HepG2 (cell line): ENCODE results near the gene IL32. TPM values are rescaled to one million over a fixed set of nuclear protein-coding genes. Genes with fewer than 3 reads are reported as not detected.
A peak's percentile ranks its signal among the peaks of the same experiment; 100 is the strongest.

Experiments used
- AKNA ChIP-seq: sonication (generic); formaldehyde crosslinking; IDR thresholded peaks from 2 replicates; pipeline ENCODE4 v1.4.0; 2020; ENCODE audit warnings: missing genetic modification reagents, borderline replicate concordance
- ASH2L ChIP-seq: fragments of 300-600, 200-600 bp; sonication (generic); IDR thresholded peaks from 2 replicates; pipeline ENCODE4 v1.7.0; 2017; ENCODE audit warnings: low read depth, mild to moderate bottlenecking, moderate library complexity, mixed read lengths, low read length; ENCODE audit not compliant: insufficient read length
- DPF2 ChIP-seq: sonication (generic); formaldehyde crosslinking; IDR thresholded peaks from 2 replicates; pipeline ENCODE4 v1.4.0; 2020; ENCODE audit warnings: mild to moderate bottlenecking, low read depth, missing genetic modification reagents, borderline replicate concordance
- GABPB1 ChIP-seq: IDR thresholded peaks from 2 replicates; pipeline ENCODE4 v1.6.1; 2016; ENCODE audit warnings: mild to moderate bottlenecking, missing genetic modification reagents, moderate library complexity, missing compliant biosample characterization
- GATA4 ChIP-seq: sonication (generic); IDR thresholded peaks from 2 replicates; pipeline ENCODE4 v1.6.1; 2016; ENCODE audit warnings: antibody characterized with exemption, low read depth, borderline replicate concordance
- GATAD1 ChIP-seq: IDR thresholded peaks from 2 replicates; pipeline ENCODE4 v1.6.1; 2016; ENCODE audit warnings: missing genetic modification reagents, missing compliant biosample characterization
- GPBP1L1 ChIP-seq: sonication (generic); formaldehyde crosslinking; IDR thresholded peaks from 2 replicates; pipeline ENCODE4 v1.5.0; 2020; ENCODE audit warnings: mild to moderate bottlenecking, missing genetic modification reagents
- HMGA1 ChIP-seq: sonication (generic); formaldehyde crosslinking; conservative IDR thresholded peaks from 2 replicates; pipeline ENCODE4 v1.4.0; 2020; ENCODE audit warnings: missing genetic modification reagents
- HOXA3 ChIP-seq: sonication (generic); formaldehyde crosslinking; IDR thresholded peaks from 2 replicates; pipeline ENCODE4 v1.5.0; 2020; ENCODE audit warnings: missing genetic modification reagents
- KDM4B ChIP-seq: sonication (generic); formaldehyde crosslinking; IDR thresholded peaks from 2 replicates; pipeline ENCODE4 v1.4.0; 2020; ENCODE audit warnings: missing genetic modification reagents
- KLF16 ChIP-seq, 2 experiments: sonication (generic) in 1 of 2; formaldehyde crosslinking in 1 of 2; IDR thresholded peaks; 2 replicates each; pipeline versions ENCODE4 v1.6.1 to v1.8.0; 2016 to 2023; ENCODE audit warnings: missing genetic modification reagents in 2 of 2, missing compliant biosample characterization in 1 of 2
- RFX3 ChIP-seq: IDR thresholded peaks from 2 replicates; pipeline ENCODE4 v1.6.1; 2016; ENCODE audit warnings: missing biosample characterization, missing genetic modification reagents
- RXRA ChIP-seq: sonication (generic); formaldehyde crosslinking; IDR thresholded peaks from 2 replicates; pipeline ENCODE4 v1.5.1; 2020; ENCODE audit warnings: missing genetic modification reagents
- SRY ChIP-seq: sonication (generic); formaldehyde crosslinking; IDR thresholded peaks from 2 replicates; pipeline ENCODE4 v1.8.0; 2022; ENCODE audit warnings: mild to moderate bottlenecking, missing genetic modification reagents
- TAF1 ChIP-seq: sonication (generic); formaldehyde crosslinking; IDR thresholded peaks from 2 replicates; pipeline ENCODE4 v1.4.0; 2020; ENCODE audit warnings: missing genetic modification reagents
- XRCC5 ChIP-seq: fragments of 200-400 bp; formaldehyde crosslinking; optimal IDR thresholded peaks from 2 replicates; pipeline ENCODE3; 2017; ENCODE audit warnings: mild to moderate bottlenecking, low read length
- ZFX ChIP-seq: sonication (generic); formaldehyde crosslinking; IDR thresholded peaks from 2 replicates; pipeline ENCODE4 v1.4.0; 2020; ENCODE audit warnings: mild to moderate bottlenecking, low read depth, missing genetic modification reagents, moderate library complexity
- ZGPAT ChIP-seq: IDR thresholded peaks from 2 replicates; pipeline ENCODE4 v1.6.1; 2016; ENCODE audit warnings: mild to moderate bottlenecking
- ZNF335 ChIP-seq: sonication (generic); formaldehyde crosslinking; IDR thresholded peaks from 2 replicates; pipeline ENCODE4 v1.4.0; 2020; ENCODE audit warnings: missing genetic modification reagents
- ZNF552 ChIP-seq: sonication (generic); formaldehyde crosslinking; IDR thresholded peaks from 2 replicates; pipeline ENCODE4 v1.9.0; 2022; ENCODE audit warnings: missing genetic modification reagents, mild to moderate bottlenecking, borderline replicate concordance
- ZNF562 ChIP-seq: sonication (generic); formaldehyde crosslinking; IDR thresholded peaks from 2 replicates; pipeline ENCODE4 v1.8.0; 2022; ENCODE audit warnings: missing genetic modification reagents, borderline replicate concordance
- ZNF563 ChIP-seq: sonication (generic); formaldehyde crosslinking; IDR thresholded peaks from 2 replicates; pipeline ENCODE4 v1.8.0; 2022; ENCODE audit warnings: mild to moderate bottlenecking, moderate library complexity, missing genetic modification reagents
- ZNF567 ChIP-seq: sonication (generic); formaldehyde crosslinking; IDR thresholded peaks from 2 replicates; pipeline ENCODE4 v1.8.1; 2023; ENCODE audit warnings: mild to moderate bottlenecking, missing genetic modification reagents, borderline replicate concordance
- polyA plus RNA-seq, 8 experiments: library from polyadenylated mRNA; depleted of rRNA in 3 of 8; stranded (reverse) in 7 of 8; unstranded in 1 of 8; fragments of >200 nt; fragmentation: Illumina TruSeq in 4 of 8; extraction: Trizol in 4 of 8; gene quantifications; 2 replicates each; pipeline versions ENCODE4 v1.2.1 to v1.2.3, GENCODE V29; 2011 to 2016; ENCODE audit warnings: low read depth in 4 of 8, missing spikeins in 1 of 8, mixed read lengths in 1 of 8; ENCODE audit not compliant: insufficient read depth in 1 of 8
- total RNA-seq, 5 experiments: library from RNA; depleted of rRNA; stranded (reverse); fragments of >200 nt; fragmentation: Illumina TruSeq; extraction: Trizol; gene quantifications; 2 replicates each; pipeline ENCODE4 v1.2.3, GENCODE V29; 2016; ENCODE audit warnings: low read depth in 1 of 5

Gene IL32
- total and polyA plus RNA-seq, 2 of the 13 experiments (the other 11 are each of a cell fraction or from before 2014, with no cell fraction given), result 115 to 165 TPM

- TF ChIP-seq ZNF335 (peak; percentile 12; the same call in 1 of the 2 replicates), HOXA3 (CRISPR knock-in tag) (peak; percentile 52; the same call in 1 of the 2 replicates), KDM4B (CRISPR knock-in tag) (0 out of 2 replicates have a peak, but pooled peaks have one; percentile 27), GATA4 (no peak), ZNF563 (CRISPR knock-in tag) (0 out of 2 replicates have a peak, but pooled peaks have one; percentile 32), ZNF562 (CRISPR knock-in tag) (no peak), ZNF552 (CRISPR knock-in tag) (0 out of 2 replicates have a peak, but pooled peaks have one; percentile 21), XRCC5 (peak; percentile 33), GPBP1L1 (no peak), RXRA (CRISPR knock-in tag) (peak; percentile 53; the same call in 1 of the 2 replicates), AKNA (CRISPR knock-in tag) (peak; percentile 69; the same call in 1 of the 2 replicates), KLF16 (CRISPR knock-in tag; IDR thresholded peaks at IDR 0.05) (peak in 1 of 2 experiments; percentile 22; a peak in 1 of 4 replicates), RFX3 (CRISPR knock-in tag) (no peak), DPF2 (CRISPR knock-in tag) (peak; percentile 21; the same call in 1 of the 2 replicates), HMGA1 (CRISPR knock-in tag) (no peak), SRY (CRISPR knock-in tag) (0 out of 2 replicates have a peak, but pooled peaks have one; percentile 42), TAF1 (peak; percentile 40; the same call in 1 of the 2 replicates), GATAD1 (CRISPR knock-in tag) (0 out of 2 replicates have a peak, but pooled peaks have one; percentile 19), ZNF567 (CRISPR knock-in tag) (peak; percentile 32; the same call in 1 of the 2 replicates), ZGPAT (CRISPR knock-in tag) (peak; percentile 55; the same call in 1 of the 2 replicates), ASH2L (peak; percentile 79), GABPB1 (CRISPR knock-in tag) (peak; percentile 61), ZFX (peak; percentile 76)
Observed at GRCh38 chr16:3086596-3087242, 21.3 kb downstream of the IL32 start (continued).
